Keratinocyte (primary cell): ENCODE results near the gene DUSP6. TPM values are rescaled to one million over a fixed set of nuclear protein-coding genes. Genes with fewer than 3 reads are reported as not detected.

Source experiments
- DNase-seq: peaks from one replicate; pipeline ENCODE4 v3.0.0-alpha.2; 2011; ENCODE audit warnings: low read depth, missing footprints, low spot score
- FAIRE-seq: peaks from 2 replicates; lab custom pipeline; 2011; peaks lifted over from hg19 to GRCh38; lab: Jason Lieb, UNC
- H2AFZ ChIP-seq: 2 replicates; pipeline ENCODE4 v1.6.0; 2012; ENCODE audit warnings: low read length, control low read depth, inconsistent platforms; ENCODE audit not compliant: control insufficient read depth
- H3K27ac ChIP-seq: 2 replicates; pipeline ENCODE4 v1.5.1; 2011; ENCODE audit warnings: low read length; ENCODE audit not compliant: control insufficient read depth, insufficient read depth
- H3K27me3 ChIP-seq: 3 replicates; pipeline ENCODE4 v1.6.0; 2011; ENCODE audit warnings: low read length; ENCODE audit not compliant: control insufficient read depth, insufficient read depth; ENCODE audit errors: extremely low read depth
- H3K36me3 ChIP-seq, 2 experiments: 2 replicates in 1 of 2; 3 replicates in 1 of 2; pipeline ENCODE4 v1.5.1; 2011; ENCODE audit warnings: low read length in 2 of 2, mild to moderate bottlenecking in 1 of 2; ENCODE audit not compliant: control insufficient read depth in 2 of 2, insufficient read depth in 2 of 2; ENCODE audit errors: extremely low read depth in 1 of 2
- H3K4me1 ChIP-seq: 3 replicates; pipeline ENCODE4 v1.5.1; 2011; ENCODE audit warnings: low read length; ENCODE audit not compliant: control insufficient read depth, insufficient read depth; ENCODE audit errors: extremely low read depth
- H3K4me2 ChIP-seq: 3 replicates; pipeline ENCODE4 v1.6.0; 2011; ENCODE audit warnings: low read depth, low read length; ENCODE audit not compliant: control insufficient read depth, insufficient read depth; ENCODE audit errors: extremely low read depth
- H3K4me3 ChIP-seq, 3 experiments: fragments of 200-600 bp in 1 of 3; sonication (generic) in 1 of 3; 2 replicates in 2 of 3; 3 replicates in 1 of 3; pipeline ENCODE4 v1.5.1; 2011 to 2016; ENCODE audit warnings: low read length in 3 of 3, mild to moderate bottlenecking in 3 of 3, control low read depth in 2 of 3, inconsistent platforms in 1 of 3, low read depth in 1 of 3, mixed read lengths in 1 of 3, mixed run types in 1 of 3, moderate library complexity in 1 of 3; ENCODE audit not compliant: control insufficient read depth in 2 of 3, insufficient read depth in 2 of 3; ENCODE audit errors: extremely low read depth in 1 of 3
- H3K79me2 ChIP-seq: 2 replicates; pipeline ENCODE4 v1.6.0; 2012; ENCODE audit warnings: low read length; ENCODE audit not compliant: control insufficient read depth, insufficient read depth
- H3K9ac ChIP-seq: 3 replicates; pipeline ENCODE4 v1.6.0; 2011; ENCODE audit warnings: low read length; ENCODE audit not compliant: control insufficient read depth, insufficient read depth; ENCODE audit errors: extremely low read depth
- H3K9me1 ChIP-seq: 3 replicates; pipeline ENCODE4 v1.6.0; 2011; ENCODE audit warnings: low read length; ENCODE audit not compliant: control insufficient read depth, insufficient read depth; ENCODE audit errors: extremely low read depth
- H3K9me3 ChIP-seq: 2 replicates; pipeline ENCODE4 v1.5.1; 2012; ENCODE audit warnings: low read depth, low read length; ENCODE audit not compliant: control insufficient read depth
- H4K20me1 ChIP-seq: 3 replicates; pipeline ENCODE4 v1.6.0; 2011; ENCODE audit warnings: low read length; ENCODE audit not compliant: control insufficient read depth, insufficient read depth; ENCODE audit errors: extremely low read depth
- CTCF ChIP-seq, 3 experiments: IDR thresholded peaks in 1 of 3; conservative IDR thresholded peaks in 1 of 3; optimal IDR thresholded peaks in 1 of 3; 2 replicates in 2 of 3; 3 replicates in 1 of 3; pipeline versions ENCODE3 to v1.5.1; 2011; ENCODE audit warnings: low read length in 3 of 3, mild to moderate bottlenecking in 3 of 3, moderate library complexity in 2 of 3, control low read depth in 1 of 3, inconsistent platforms in 1 of 3; ENCODE audit not compliant: insufficient read depth in 2 of 3; ENCODE audit errors: extremely low read depth in 1 of 3
- EZH2 ChIP-seq: IDR thresholded peaks from one replicate; pipeline ENCODE4 v1.6.1; 2012; ENCODE audit warnings: inconsistent platforms, mild to moderate bottlenecking, low read length, moderate library complexity
- dilution Hi-C: fragments of 300-500 bp; cut with MboI; formaldehyde crosslinking; loops from one replicate; pipeline ENCODE4 v1.7.0; 2020; ENCODE audit warnings: low sequenced_read_pairs; ENCODE audit not compliant: extremely low pct_ligation_motif_present
- polyA plus RNA-seq, 5 experiments: library from polyadenylated mRNA; depleted of rRNA in 3 of 5; stranded (reverse) in 3 of 5; stranded (forward) in 1 of 5; unstranded in 1 of 5; fragments of >200 nt; gene quantifications; 1 replicate in 1 of 5; 2 replicates in 3 of 5; 3 replicates in 1 of 5; pipeline versions ENCODE4 v1.2.1 to v1.2.3, GENCODE V29; 2011 to 2012; ENCODE audit warnings: missing spikeins in 2 of 5, low read depth in 1 of 5, low replicate concordance in 1 of 5

The DUSP6 gene
- polyA plus RNA-seq, 1 donor (not counting 4 experiments of a cell fraction or from before 2014, with no cell fraction given) = 221 TPM

GRCh38 chr12:89353188-89353822, 1.0 kb upstream of the DUSP6 start:
- TF ChIP-seq CTCF (optimal IDR thresholded peaks at IDR 0.05 in 1 of 3, IDR thresholded peaks at IDR 0.05 in 1 of 3, conservative IDR thresholded peaks at IDR 0.05 in 1 of 3; ENCODE audit: extremely low read depth in 1 of 3, insufficient read depth in 2 of 3, low read length in 3 of 3) (no peak), EZH2 (no peak)
- dilution Hi-C loops = no loop called here
- Histone ChIP-seq H3K36me3 (peaks cover 18 to 29% of the 10 kb centered on the region in 2 experiments), H3K4me2 (peak overlapping the region; percentile 70), H3K79me2 (peaks cover 46% of the 10 kb centered on the region), H3K27me3 (no peaks in the 10 kb centered on the region), H3K9ac (peak overlapping the region; percentile 93), H3K4me1 (peaks cover 36% of the 10 kb centered on the region), H3K27ac (peak overlapping the region; percentile 95), H4K20me1 (peaks cover 31% of the 10 kb centered on the region), H3K9me3 (no peaks in the 10 kb centered on the region), H2AFZ (peak overlapping the region; percentile 32), H3K9me1 (no peaks in the 10 kb centered on the region), H3K4me3 (peak overlapping the region; percentile 47 to 68 (median 59))
- FAIRE-seq (no peak), DNase-seq (no peak)

- no peak for DNase-seq
- H3K9me3 ChIP-seq = no peaks in the 10 kb centered on the region
- H3K27me3 ChIP-seq = no peaks in the 10 kb centered on the region
- peaks cover 18 to 31% of the 10 kb centered on the region in 2 experiments for H3K36me3 ChIP-seq
- H3K9me1 ChIP-seq = no peaks in the 10 kb centered on the region
- H3K27ac ChIP-seq = peak overlapping the region; percentile 83
- no peak overlapping the region for H2AFZ ChIP-seq
- H3K9ac ChIP-seq = peak overlapping the region; percentile 89
- peaks cover 43% of the 10 kb centered on the region for H3K4me1 ChIP-seq
- no peak for FAIRE-seq
- no peak overlapping the region for H3K4me2 ChIP-seq
- H4K20me1 ChIP-seq = peaks cover 36% of the 10 kb centered on the region
- dilution Hi-C loops = no loop called here
- peaks cover 50% of the 10 kb centered on the region for H3K79me2 ChIP-seq
- peak overlapping the region; percentile 84 to 99 (median 98) for H3K4me3 ChIP-seq
- TF ChIP-seq EZH2 (no peak), CTCF (optimal IDR thresholded peaks at IDR 0.05 in 1 of 3, IDR thresholded peaks at IDR 0.05 in 1 of 3, conservative IDR thresholded peaks at IDR 0.05 in 1 of 3; ENCODE audit: extremely low read depth in 1 of 3, insufficient read depth in 2 of 3, low read length in 3 of 3) (no peak)
Measured at GRCh38 chr12:89352242-89352491, 134 bp downstream of the DUSP6 start.
